Thyroid gland (tissue), 4 donors: ENCODE measurements around the gene TWF2.

ENCODE experiments used
- CTCF ChIP-seq, 6 experiments: fragments of 200-600 bp in 3 of 6; fragments of 450-650 bp in 3 of 6; sonication (generic) in 3 of 6; IDR thresholded peaks; one replicate each; pipeline ENCODE4 v1.5.1; 2016 to 2019; ENCODE audit warnings: antibody characterized with exemption in 6 of 6, mild to moderate bottlenecking in 2 of 6, inconsistent platforms in 1 of 6, moderate library complexity in 1 of 6
- POLR2A ChIP-seq, 2 donors: fragments of 450-650 bp; IDR thresholded peaks; one replicate each; pipeline ENCODE4 v1.6.1; 2017; ENCODE audit warnings: antibody characterized with exemption in 2 of 2, mild to moderate bottlenecking in 2 of 2, moderate library complexity in 1 of 2

DNA sequence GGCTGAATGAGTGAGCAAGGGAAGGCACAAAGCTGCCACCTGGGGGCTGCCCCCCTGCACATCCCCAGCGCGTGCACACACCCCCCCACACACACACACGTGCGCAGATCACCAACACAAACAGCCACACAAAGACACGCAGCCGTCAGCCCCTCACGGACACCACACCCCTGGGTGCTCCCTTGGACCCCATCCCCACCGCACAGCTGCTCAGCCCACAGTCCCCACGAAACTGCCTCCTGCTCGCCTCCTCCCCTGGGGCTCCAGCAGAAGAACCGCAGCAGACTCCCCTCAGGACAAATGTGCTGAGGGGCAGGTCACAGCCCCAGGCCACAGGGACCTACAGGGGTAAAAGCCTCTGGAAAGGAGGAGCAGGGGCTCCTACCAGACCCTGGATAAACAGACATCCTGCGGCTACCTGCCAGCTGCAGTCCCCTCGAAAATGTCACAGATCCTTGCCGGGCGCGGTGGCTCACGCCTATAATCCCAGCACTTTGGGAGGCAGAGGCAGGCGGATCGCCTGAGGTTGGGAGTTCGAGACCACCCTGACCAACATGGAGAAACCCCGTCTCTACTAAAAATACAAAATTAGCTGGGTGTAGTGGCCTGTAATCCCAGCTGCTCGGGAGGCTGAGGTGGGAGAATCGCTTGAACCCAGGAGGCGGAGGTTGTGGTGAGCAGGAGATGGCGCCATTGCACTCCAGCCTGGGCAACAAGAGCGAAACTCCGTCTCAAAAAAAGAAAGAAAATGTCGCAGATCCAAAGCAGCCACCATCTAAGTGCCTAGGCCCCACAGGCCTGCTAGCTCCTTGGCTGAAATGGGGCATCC, 6.5 kb downstream of the TWF2 start:
- TF ChIP-seq CTCF (IDR thresholded peaks at IDR 0.05) (no peak), POLR2A (IDR thresholded peaks at IDR 0.05) (no peak)
